NCI-H2107 treated with DMSO at 0.1 percent for 48 hours (cell line): Measurements from ENCODE around the gene LBR.
A peak's percentile ranks its signal among the peaks of the same experiment; 100 is the strongest.
"Not testable (repeated sequence)": the region's sequence is repeated elsewhere in the genome, so short reads cannot be mapped to it uniquely, and the experiment has no call there.

Source experiments
- DNase-seq: peaks from one replicate; lab custom pipeline; 2025; ENCODE audit not compliant: unreplicated experiment; lab: John Stamatoyannopoulos, UW

The LBR gene

GRCh38 chr1:225427235-225428067 lies at the start of gene LBR:
Gene LBR, minus strand, starts transcription at chr1:225428038. Its CDS starts 3,963 bp downstream, at chr1:225424075.
- DNase-seq, result no peak

GRCh38 chr1:225477296-225477911 lies 49.6 kb upstream of the LBR start:
- no peak for DNase-seq

- no peak for DNase-seq
These were observed 48.7 kb upstream of the LBR start for GRCh38 chr1:225476538-225476988.

- no peak for DNase-seq
These were observed 48.3 kb upstream of the LBR start for GRCh38 chr1:225476100-225476511.

GRCh38 chr1:225474986-225475820 lies 47.4 kb upstream of the LBR start:
- DNase-seq, result peak; percentile 65

- DNase-seq, result no peak
These were observed 46.7 kb upstream of the LBR start for GRCh38 chr1:225474439-225474985.

- DNase-seq, result not testable (repeated sequence)
These were observed 46.0 kb upstream of the LBR start for GRCh38 chr1:225473676-225474438.

- DNase-seq, result not testable (repeated sequence)
These were observed 45.4 kb upstream of the LBR start for GRCh38 chr1:225473266-225473665.

- DNase-seq, result no peak
These were observed 43.8 kb upstream of the LBR start for GRCh38 chr1:225471453-225472301.

- no peak for DNase-seq
These were observed 43.2 kb upstream of the LBR start for GRCh38 chr1:225471109-225471452.

GRCh38 chr1:225470211-225471108 lies 42.6 kb upstream of the LBR start:
- no peak for DNase-seq

GRCh38 chr1:225469051-225469450 lies 41.2 kb upstream of the LBR start:
- DNase-seq, result no peak

- no peak for DNase-seq
These were observed 40.6 kb upstream of the LBR start for GRCh38 chr1:225468270-225469020.

GRCh38 chr1:225467193-225468020 lies 39.6 kb upstream of the LBR start:
- DNase-seq, result no peak

GRCh38 chr1:225466848-225467192 lies 39.0 kb upstream of the LBR start:
- DNase-seq, result no peak

- DNase-seq, result no peak
These were observed 38.1 kb upstream of the LBR start for GRCh38 chr1:225465793-225466517.
